Calu3 (cell line): ENCODE data around the gene STOM. TPM values are rescaled to one million over a fixed set of nuclear protein-coding genes. Genes with fewer than 3 reads are reported as not detected.

Experiments
- BruUV-seq: library from RNA; stranded (reverse); fragments of 400-500 nt; replicated peaks from 2 replicates; lab custom pipeline; 2021; lab: Mats Ljungman, UMichigan
- CTCF ChIA-PET: fragments of 300-600 bp; sonication (Branson Sonifier 250); formaldehyde crosslinking; loops from one replicate; lab custom pipeline; 2022; ENCODE audit warnings: antibody characterized with exemption; lab: Charles Lee
- DNase-seq: peaks from one replicate; pipeline ENCODE4 v3.0.0; 2022
- H3K27ac Mint-ChIP-seq: one replicate; pipeline ENCODE4 v1.8.0; 2022; ENCODE audit warnings: mixed read lengths; ENCODE audit not compliant: unreplicated experiment
- H3K27me3 Mint-ChIP-seq: one replicate; pipeline ENCODE4 v1.8.0; 2022; ENCODE audit warnings: mixed read lengths; ENCODE audit not compliant: unreplicated experiment
- H3K36me3 Mint-ChIP-seq: one replicate; pipeline ENCODE4 v1.8.0; 2022; ENCODE audit warnings: mild to moderate bottlenecking, moderate library complexity, mixed read lengths; ENCODE audit not compliant: insufficient read depth, unreplicated experiment
- H3K4me1 Mint-ChIP-seq: one replicate; pipeline ENCODE4 v1.8.0; 2022; ENCODE audit warnings: mild to moderate bottlenecking, low read depth, mixed read lengths; ENCODE audit not compliant: unreplicated experiment
- H3K4me3 Mint-ChIP-seq: one replicate; pipeline ENCODE4 v1.8.0; 2022; ENCODE audit warnings: mild to moderate bottlenecking, low read depth, moderate library complexity, mixed read lengths; ENCODE audit not compliant: unreplicated experiment
- H3K9me3 Mint-ChIP-seq: one replicate; pipeline ENCODE4 v1.8.0; 2022; ENCODE audit warnings: low read depth, mixed read lengths; ENCODE audit not compliant: unreplicated experiment
- CTCF ChIP-seq: fragments of 200-600 bp; IDR thresholded peaks from one replicate; pipeline ENCODE4 v1.8.0; 2022; ENCODE audit warnings: antibody characterized with exemption; ENCODE audit not compliant: unreplicated experiment
- intact Hi-C: fragments of 100-400 bp; cut with micrococcal nuclease; formaldehyde crosslinking; loops from one replicate; pipeline ENCODE4 v1.10.0; 2022; ENCODE audit not compliant: unreplicated experiment
- total RNA-seq: library from RNA; stranded (reverse); gene quantifications from 2 replicates; pipeline ENCODE4 v1.2.3, GENCODE V29; 2022

The STOM gene
- total RNA-seq, 1 experiment from 2014 or later = 25.5 TPM

- CTCF ChIA-PET = interaction anchor here (0.7 kb wide), 1 partner anchor 36 kb away, joined by 3 read pairs; no protein-coding TSS in a partner anchor
- DNase-seq = no peak
- Mint-ChIP-seq H3K9me3 (no peaks in the 10 kb centered on the region), H3K4me3 (no peak overlapping the region), H3K4me1 (peaks cover 21% of the 10 kb centered on the region), H3K27ac (peak overlapping the region; percentile 78), H3K36me3 (peaks cover 16% of the 10 kb centered on the region), H3K27me3 (no peaks in the 10 kb centered on the region)
- no TSS peak for BruUV-seq
- no peak for TF ChIP-seq CTCF
- intact Hi-C loops = loop anchor here (5.0 kb wide), 2 partner anchors 36 to 111 kb away; no protein-coding TSS in a partner anchor
Measured at GRCh38 chr9:121322737-121323448, 47.2 kb downstream of the STOM start.

DNA sequence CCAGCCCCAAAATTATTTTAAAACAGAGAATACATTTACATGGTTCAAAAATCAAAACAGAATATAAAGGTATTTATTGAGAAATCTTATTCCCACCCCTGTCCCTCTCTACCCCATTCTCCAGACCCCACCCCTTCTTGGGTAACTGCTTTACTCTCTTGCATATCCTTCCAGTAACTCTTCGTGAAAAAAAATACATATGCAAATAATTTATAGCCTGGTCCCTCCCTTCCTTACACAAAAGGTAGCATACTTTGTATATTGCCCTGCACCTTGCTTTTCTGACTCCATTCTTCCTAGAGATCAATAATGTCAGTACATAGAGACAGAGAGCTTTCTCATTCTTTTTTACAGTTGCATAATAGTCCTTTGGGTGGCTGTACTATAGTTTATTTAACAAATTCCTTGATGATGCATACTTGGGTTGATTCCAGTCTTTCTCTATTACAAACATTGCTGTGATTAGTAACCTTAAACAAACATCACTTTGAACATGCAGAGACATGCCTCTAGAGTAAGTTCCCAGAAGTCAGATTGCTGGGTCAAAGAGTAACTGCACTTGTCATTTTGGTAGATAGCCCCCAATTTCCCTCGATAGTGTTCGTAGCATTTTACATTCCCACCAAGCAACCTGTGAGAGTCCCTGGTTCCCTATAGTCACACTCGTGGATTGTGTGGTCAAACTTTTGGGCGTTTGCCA lies 47.9 kb downstream of the STOM start:
- no peak for TF ChIP-seq CTCF
- intact Hi-C loops = loop anchor here (5.0 kb wide), 2 partner anchors 35 to 110 kb away; no protein-coding TSS in a partner anchor
- H3K4me3 Mint-ChIP-seq = no peak overlapping the region
- peak overlapping the region; percentile 78 for H3K27ac Mint-ChIP-seq
- peaks cover 16% of the 10 kb centered on the region for H3K36me3 Mint-ChIP-seq
- H3K9me3 Mint-ChIP-seq = no peaks in the 10 kb centered on the region
- no peaks in the 10 kb centered on the region for H3K27me3 Mint-ChIP-seq
- DNase-seq = no peak
- H3K4me1 Mint-ChIP-seq = peaks cover 21% of the 10 kb centered on the region
- no TSS peak for BruUV-seq
- CTCF ChIA-PET = no interaction called here

DNA sequence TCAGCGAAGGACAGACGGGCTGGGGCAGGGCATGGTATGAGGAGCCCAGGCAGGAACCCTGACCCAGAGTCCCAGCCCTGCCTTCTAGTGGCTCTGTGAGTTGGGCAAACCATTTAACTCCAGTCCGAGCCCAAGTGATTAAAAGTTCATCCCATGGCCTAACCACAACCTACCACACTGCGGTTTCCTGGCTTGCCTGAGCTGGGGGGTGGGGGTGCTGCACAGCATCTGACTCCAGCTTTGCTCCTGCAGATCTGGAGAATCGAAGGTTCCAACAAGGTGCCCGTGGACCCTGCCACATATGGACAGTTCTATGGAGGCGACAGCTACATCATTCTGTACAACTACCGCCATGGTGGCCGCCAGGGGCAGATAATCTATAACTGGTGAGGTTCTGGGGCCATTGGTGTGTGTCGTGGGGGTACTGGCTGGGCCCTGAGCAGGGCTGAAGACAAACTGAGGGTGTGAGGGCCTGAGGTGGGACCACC lies 49.0 kb downstream of the STOM start:
- no peaks in the 10 kb centered on the region for H3K9me3 Mint-ChIP-seq
- BruUV-seq = no TSS peak
- CTCF ChIA-PET = interaction anchor here (1.3 kb wide), 1 partner anchor 55 kb away, joined by 13 read pairs; no protein-coding TSS in a partner anchor
- H3K36me3 Mint-ChIP-seq = peaks cover 16% of the 10 kb centered on the region
- TF ChIP-seq CTCF = no peak
- no peak overlapping the region for H3K4me3 Mint-ChIP-seq
- DNase-seq = no peak
- peaks cover 21% of the 10 kb centered on the region for H3K4me1 Mint-ChIP-seq
- intact Hi-C loops = loop anchor here (2.0 to 5.0 kb wide), 3 partner anchors 34 to 109 kb away; no protein-coding TSS in a partner anchor
- no peaks in the 10 kb centered on the region for H3K27me3 Mint-ChIP-seq
- H3K27ac Mint-ChIP-seq = no peak overlapping the region

DNA sequence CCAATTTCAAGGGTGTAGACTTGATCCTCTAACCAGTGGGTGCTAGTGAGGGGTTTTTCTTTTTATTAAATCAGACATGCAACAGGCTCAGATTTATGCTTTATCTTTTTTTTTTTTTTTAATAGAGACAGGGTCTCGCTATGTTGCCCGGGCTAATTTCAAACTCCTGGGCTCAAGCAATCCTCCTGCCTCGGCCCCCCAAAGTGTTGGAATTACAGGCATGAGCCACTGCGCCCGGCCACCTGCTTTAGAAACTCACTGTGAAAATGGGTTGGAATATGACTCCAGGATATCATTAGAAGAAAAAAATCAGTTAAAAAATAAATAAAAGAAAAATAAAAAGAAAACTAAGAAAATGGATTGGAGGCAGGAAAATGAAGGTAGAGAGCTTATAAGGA lies 50.7 kb downstream of the STOM start:
- Mint-ChIP-seq H3K27ac (no peak overlapping the region), H3K36me3 (peaks cover 16% of the 10 kb centered on the region), H3K4me3 (no peak overlapping the region), H3K4me1 (peaks cover 21% of the 10 kb centered on the region), H3K9me3 (no peaks in the 10 kb centered on the region), H3K27me3 (no peaks in the 10 kb centered on the region)
- no TSS peak for BruUV-seq
- no peak for DNase-seq
- intact Hi-C loops = no loop called here
- CTCF ChIA-PET = interaction anchor here (0.6 to 2.3 kb wide), 5 partner anchors 32 to 81 kb away, joined by 5 to 13 read pairs (median 7); no protein-coding TSS in a partner anchor
- no peak for TF ChIP-seq CTCF
